NCI-H146 (cell line): ENCODE measurements around the gene CYLD.

Experiments used
- DNase-seq: peaks from one replicate; lab custom pipeline; 2025; lab: John Stamatoyannopoulos, UW

Gene CYLD

GRCh38 chr16:50740736-50741135 is 1.1 kb upstream of the CYLD start:
- no peak for DNase-seq

DNA sequence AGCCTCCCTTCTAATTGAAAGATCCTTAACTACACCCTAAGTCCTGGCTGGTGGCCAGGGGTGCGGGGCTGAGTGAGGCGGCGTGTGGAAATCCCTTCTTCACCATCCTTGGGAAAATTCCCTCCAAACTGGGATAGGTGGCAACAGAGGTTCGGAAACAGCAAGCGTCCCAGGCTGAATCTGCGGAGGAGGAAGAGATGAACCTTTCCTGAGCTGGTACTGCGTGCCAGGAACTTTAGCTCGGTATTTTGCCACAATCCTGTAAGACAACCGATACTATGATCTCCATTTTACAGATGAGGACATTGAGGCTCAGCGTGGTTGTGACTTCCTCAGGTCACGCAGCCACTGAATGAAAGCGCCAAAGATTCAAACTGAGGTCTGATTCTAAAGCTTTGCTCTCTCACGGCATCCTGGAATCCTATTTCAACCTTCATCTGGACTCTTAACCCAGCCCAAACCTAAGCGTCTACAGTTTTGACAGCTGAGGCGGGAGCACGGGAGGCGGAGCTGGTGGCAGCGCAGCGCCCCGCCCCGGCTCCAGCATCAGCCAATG is 583 bp upstream of the CYLD start:
- no peak for DNase-seq

- DNase-seq, result peak; percentile 21
These were observed 802 bp downstream of the CYLD start for GRCh38 chr16:50742576-50743200.

DNA sequence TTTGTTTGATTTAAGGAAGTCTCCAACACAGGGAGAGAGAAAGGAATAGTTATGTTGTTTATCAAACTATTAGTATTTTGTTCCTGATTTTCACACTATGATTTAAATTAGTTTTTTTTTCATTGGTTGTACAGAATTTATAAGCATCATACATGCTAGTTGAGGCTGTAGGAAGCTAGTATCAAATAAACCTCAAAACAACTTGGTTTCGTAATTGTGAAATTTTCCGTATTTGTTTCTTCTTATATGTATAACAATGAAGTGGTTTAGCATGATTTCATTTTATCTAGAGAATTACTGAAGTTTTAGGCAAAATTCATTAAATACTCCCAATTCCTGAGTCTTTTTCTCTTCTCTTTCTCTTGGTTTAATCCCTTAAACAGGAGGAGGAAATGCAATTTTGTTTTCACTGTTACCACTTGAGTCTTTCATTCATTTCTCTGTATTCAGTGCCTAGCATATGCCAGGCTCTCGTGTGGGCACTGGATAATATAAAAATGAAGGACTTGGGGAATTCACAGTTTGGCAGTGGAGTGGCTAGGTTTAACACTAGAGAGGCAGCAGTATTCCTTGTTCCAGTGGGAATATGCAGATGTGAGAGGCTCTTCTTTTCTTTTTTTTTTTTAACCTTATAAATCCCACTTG is 1.8 kb downstream of the CYLD start:
- DNase-seq, result no peak

DNA sequence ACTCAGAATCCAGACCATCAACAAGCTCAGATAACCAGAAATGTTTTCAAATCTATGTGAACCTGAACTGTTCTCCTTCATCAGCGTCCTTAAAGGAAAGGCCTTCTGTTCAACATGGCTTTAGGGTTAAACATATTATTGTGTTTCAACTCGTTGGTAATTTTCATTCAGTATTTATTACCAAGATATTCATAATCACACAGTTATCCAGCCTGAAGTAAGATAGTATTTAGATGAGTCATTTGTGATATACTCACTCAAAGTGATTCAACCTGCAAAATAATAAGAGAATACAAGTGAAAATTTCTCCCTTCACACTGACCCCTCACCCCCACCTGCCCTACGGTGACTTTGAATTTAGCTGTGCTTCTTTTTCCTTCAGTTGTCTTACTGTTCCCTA is 3.0 kb downstream of the CYLD start:
- no peak for DNase-seq

DNA sequence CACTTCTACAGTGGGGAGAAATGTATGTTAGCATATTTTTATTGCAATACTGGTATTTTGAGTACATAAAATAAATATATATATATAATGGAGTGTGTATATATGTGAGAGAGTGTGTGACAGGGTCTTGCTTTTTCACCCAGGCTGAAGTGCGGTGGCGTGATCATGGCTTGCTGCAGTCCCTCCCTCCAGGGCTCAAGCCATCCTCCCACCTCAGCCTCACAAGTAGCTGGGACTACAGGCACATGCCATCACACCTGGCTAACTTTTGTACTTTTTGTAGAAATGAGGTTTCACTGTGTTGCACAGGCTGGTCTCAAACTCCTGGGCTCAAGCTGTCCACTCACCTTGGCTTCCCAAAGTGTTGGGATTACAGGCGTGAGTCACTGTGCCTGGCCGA is 4.1 kb downstream of the CYLD start:
- DNase-seq, result no peak

DNA sequence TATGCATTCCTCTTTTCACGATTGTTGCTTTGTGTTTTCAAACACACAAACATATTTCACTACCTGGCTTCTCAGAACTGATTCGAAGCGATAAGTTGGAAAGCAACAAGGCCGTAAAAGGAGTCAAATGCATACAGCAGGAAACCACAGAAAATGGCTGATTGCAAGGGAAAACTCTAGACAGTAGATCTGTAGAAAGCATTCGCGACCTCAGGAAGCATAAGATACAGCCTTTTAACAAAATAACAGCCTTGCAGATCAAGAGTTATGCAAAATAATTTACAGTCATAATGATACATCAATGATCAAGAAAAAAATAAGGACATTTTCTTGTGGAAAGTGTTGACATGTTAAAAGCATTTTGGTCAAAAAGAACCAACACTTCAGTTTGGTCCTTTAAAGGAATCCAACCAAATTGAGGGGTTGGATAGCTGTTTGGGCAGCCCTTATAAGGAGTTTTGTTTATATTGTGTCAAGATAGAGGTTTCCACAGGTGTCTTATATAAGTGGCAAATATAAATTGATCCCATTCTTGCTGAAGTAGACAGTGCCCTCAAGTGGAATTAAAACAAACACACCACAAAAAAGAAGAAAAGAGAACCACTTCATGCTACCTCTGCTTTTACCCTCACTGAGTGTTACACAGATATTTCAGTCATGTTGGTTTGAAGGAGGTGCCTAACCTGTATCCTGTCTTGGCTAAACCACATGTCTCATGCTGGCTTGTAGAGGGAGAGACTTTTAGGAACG is 5.5 kb downstream of the CYLD start:
- DNase-seq, result no peak

- no peak for DNase-seq
These were observed 9.6 kb downstream of the CYLD start for GRCh38 chr16:50751528-50751927.

- no peak for DNase-seq
These were observed 10.8 kb downstream of the CYLD start for GRCh38 chr16:50752471-50753235.

- DNase-seq, result no peak
These were observed 14.6 kb downstream of the CYLD start for GRCh38 chr16:50756473-50756872.

DNA sequence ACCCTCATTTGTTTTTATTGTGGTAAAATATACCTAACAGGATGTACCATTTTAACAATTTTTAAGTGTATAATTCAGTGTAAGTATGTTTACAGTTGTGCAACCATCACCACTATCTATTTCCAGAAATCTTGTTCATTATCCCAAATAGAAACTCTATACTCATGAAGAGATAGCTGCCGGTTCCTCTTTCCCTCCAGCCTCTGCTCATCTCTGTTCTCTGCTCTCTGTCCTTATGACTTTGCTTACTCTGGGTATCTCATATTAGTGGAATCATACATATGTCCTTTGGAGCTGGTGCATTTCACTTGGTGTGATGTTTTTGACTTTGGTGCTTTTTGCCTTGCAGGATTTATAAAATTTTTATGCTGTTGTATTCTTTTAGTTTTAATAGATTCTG is 19.4 kb downstream of the CYLD start:
- no peak for DNase-seq

GRCh38 chr16:50762241-50762640 is 20.4 kb downstream of the CYLD start:
- DNase-seq, result no peak

- DNase-seq, result no peak
These were observed 21.3 kb downstream of the CYLD start for GRCh38 chr16:50763211-50763610.

GRCh38 chr16:50765260-50765659 is 23.4 kb downstream of the CYLD start:
- DNase-seq, result no peak

- no peak for DNase-seq
These were observed 24.0 kb downstream of the CYLD start for GRCh38 chr16:50765861-50766260.

- no peak for DNase-seq
These were observed 25.3 kb downstream of the CYLD start for GRCh38 chr16:50767197-50767596.

GRCh38 chr16:50771366-50771765 is 29.5 kb downstream of the CYLD start:
- DNase-seq, result no peak

DNA sequence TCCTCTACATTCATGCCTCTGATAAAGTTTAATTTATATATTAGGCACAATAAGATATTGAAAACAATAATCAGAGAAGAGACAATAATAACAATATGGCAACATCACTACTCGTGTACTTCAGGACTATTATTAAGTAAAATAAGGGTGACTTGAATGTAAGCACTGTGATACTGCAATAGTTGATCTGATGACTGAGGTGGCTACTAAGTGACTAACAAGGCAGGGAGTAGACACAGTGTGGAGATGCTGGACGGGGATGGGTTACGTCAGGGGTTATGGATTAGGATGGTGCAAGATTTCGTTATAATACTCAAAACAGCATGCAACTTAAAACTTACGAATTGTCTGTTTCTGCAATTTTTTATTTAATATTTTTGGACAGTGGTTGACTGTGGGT is 32.5 kb downstream of the CYLD start:
- no peak for DNase-seq

DNA sequence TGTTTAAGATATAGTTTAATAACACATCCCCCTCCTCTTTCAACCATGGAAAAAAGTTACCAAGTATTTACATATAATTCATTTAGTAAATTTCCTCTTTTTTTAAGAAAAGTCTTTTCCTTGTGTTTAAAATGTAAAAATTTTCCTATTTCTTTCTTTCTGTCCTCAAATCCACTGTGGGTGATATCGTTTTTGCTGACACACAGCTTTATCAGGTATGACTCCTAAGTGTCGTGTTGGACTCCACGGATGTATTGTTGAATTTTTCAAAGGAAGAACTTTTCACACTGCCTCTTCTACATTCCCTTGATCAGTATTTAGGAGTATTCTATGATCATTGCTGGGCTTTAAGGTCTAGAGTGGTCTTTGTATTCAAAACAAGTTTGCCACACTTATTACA is 33.1 kb downstream of the CYLD start:
- no peak for DNase-seq

GRCh38 chr16:50776037-50776436 is 34.2 kb downstream of the CYLD start:
- no peak for DNase-seq

- DNase-seq, result no peak
These were observed 36.6 kb downstream of the CYLD start for GRCh38 chr16:50778284-50779163.
